ENCODE results near the gene MRPL51. TPM values are rescaled to one million over a fixed set of nuclear protein-coding genes. Genes with fewer than 3 reads are reported as not detected.

The MRPL51 gene
- total RNA-seq, 2 donors from 2014 or later: 40.6 to 51.7 TPM

- H3K27ac ChIP-seq: no peak overlapping the region
Measured at GRCh38 chr12:6444031-6444430, 49.0 kb downstream of the MRPL51 start.

GRCh38 chr12:6443361-6443983 is 49.6 kb downstream of the MRPL51 start:
- Histone ChIP-seq H3K27me3 (replicated peaks; ENCODE audit: insufficient read depth) (no peaks in the 10 kb centered on the region), H3K36me3 (peaks cover 7% of the 10 kb centered on the region), H3K4me3 (no peak overlapping the region), H3K4me1 (ENCODE audit: control insufficient read depth in 1 of 2, low read depth in 2 of 2) (no peaks in the 10 kb centered on the region), H3K9me3 (no peaks in the 10 kb centered on the region), H3K27ac (no peak overlapping the region)
- ATAC-seq (ENCODE audit: insufficient number of reproducible peaks, low FRiP score, low read depth) (no peak), DNase-seq (ENCODE audit: low spot score) (no peak)
- TF ChIP-seq CTCF (IDR thresholded peaks at IDR 0.05): no peak

More at GRCh38 chr12:6444031-6444430, 49.0 kb downstream of the MRPL51 start:
- Histone ChIP-seq H3K27me3 (replicated peaks; ENCODE audit: insufficient read depth) (no peaks in the 10 kb centered on the region), H3K9me3 (no peaks in the 10 kb centered on the region), H3K36me3 (peaks cover 7% of the 10 kb centered on the region), H3K4me3 (no peak overlapping the region), H3K4me1 (ENCODE audit: control insufficient read depth in 1 of 2, low read depth in 2 of 2) (peaks cover 0 to 2% of the 10 kb centered on the region in 2 donors)
- no peak for ATAC-seq (ENCODE audit: insufficient number of reproducible peaks, low FRiP score, low read depth)
- TF ChIP-seq CTCF (IDR thresholded peaks at IDR 0.05): no peak
- DNase-seq (ENCODE audit: low spot score): no peak

- H3K36me3 ChIP-seq: peaks cover 6% of the 10 kb centered on the region
Measured at GRCh38 chr12:6442836-6443235, 50.2 kb downstream of the MRPL51 start.

More at GRCh38 chr12:6442836-6443235, 50.2 kb downstream of the MRPL51 start:
- no peak overlapping the region for H3K4me3 ChIP-seq
- H3K27ac ChIP-seq: no peak overlapping the region
- DNase-seq (ENCODE audit: low spot score): no peak
- TF ChIP-seq CTCF (IDR thresholded peaks at IDR 0.05): no peak
- no peak for ATAC-seq (ENCODE audit: insufficient number of reproducible peaks, low FRiP score, low read depth)
- H3K9me3 ChIP-seq: no peaks in the 10 kb centered on the region
- no peaks in the 10 kb centered on the region for H3K4me1 ChIP-seq (ENCODE audit: control insufficient read depth in 1 of 2, low read depth in 2 of 2)
- no peaks in the 10 kb centered on the region for H3K27me3 ChIP-seq (replicated peaks; ENCODE audit: insufficient read depth)

Other genes with a start within 250 kb of the MRPL51 start
- under 1 TPM in 1 of 2 donors, not detected in 1; 0.78 TPM for gene PLEKHG6, start 182.6 kb downstream of the MRPL51 start, total RNA-seq
- 100 to 1,000 TPM; 311 to 384 TPM for gene TNFRSF1A, start 151.2 kb downstream of the MRPL51 start, total RNA-seq
- gene SCNN1A, start 117.7 kb downstream of the MRPL51 start, total RNA-seq: 10 to 100 TPM; 16.4 to 33.5 TPM
- gene LTBR, start 109.1 kb downstream of the MRPL51 start, total RNA-seq: 100 to 1,000 TPM; 176 to 217 TPM
- 1 to 10 TPM; 1.6 to 4.7 TPM for gene CD27, start 48.3 kb downstream of the MRPL51 start, total RNA-seq
- 10 to 100 TPM; 23.7 to 37.5 TPM for gene TAPBPL, start 41.2 kb downstream of the MRPL51 start, total RNA-seq
- gene VAMP1, start 22.6 kb downstream of the MRPL51 start, total RNA-seq: 10 to 100 TPM; 24.4 to 29.9 TPM
- 10 to 100 TPM; 19.9 to 26.7 TPM for gene NCAPD2, start 840 bp upstream of the MRPL51 start, total RNA-seq
- gene GAPDH, start 41.3 kb upstream of the MRPL51 start, total RNA-seq: 1,000 to 10,000 TPM; 1,700 to 2,744 TPM
- 10 to 100 TPM; 36.2 to 68.6 TPM for gene IFFO1, start 62.8 kb upstream of the MRPL51 start, total RNA-seq
- gene NOP2, start 75.0 kb upstream of the MRPL51 start, total RNA-seq: 10 to 100 TPM; 41.2 to 83.0 TPM
- 100 to 1,000 TPM; 193 to 205 TPM for gene CHD4, start 114.1 kb upstream of the MRPL51 start, total RNA-seq
- 1 to 10 TPM; 4.8 to 6.8 TPM for gene LPAR5, start 142.7 kb upstream of the MRPL51 start, total RNA-seq
- gene ACRBP, start 154.2 kb upstream of the MRPL51 start, total RNA-seq: 1 to 10 TPM; 5.1 to 9.1 TPM
- 10 to 100 TPM; 21.8 to 36.9 TPM for gene ING4, start 169.9 kb upstream of the MRPL51 start, total RNA-seq
- 10 to 100 TPM; 36.8 to 45.3 TPM for gene ZNF384, start 196.1 kb upstream of the MRPL51 start, total RNA-seq
- gene PIANP, start 207.6 kb upstream of the MRPL51 start, total RNA-seq: 1 to 10 TPM; 3.1 to 4.2 TPM
- gene COPS7A, start 230.8 kb upstream of the MRPL51 start, total RNA-seq: 10 to 100 TPM; 69.9 to 78.2 TPM

Measured in thoracic aorta (tissue), 2 donors.